GM21576 (cell line): Measurements from ENCODE around the gene DKK3.

Source experiments
- ATAC-seq: cut with Tn5 transposase; IDR thresholded peaks from one replicate; pipeline ENCODE4 v1.9.1; 2021; ENCODE audit warnings: mild to moderate bottlenecking, moderate library complexity; ENCODE audit not compliant: unreplicated experiment

DKK3 gene

GRCh38 chr11:12005476-12005875 is 3.0 kb downstream of the DKK3 start:
- ATAC-seq = no peak

DNA sequence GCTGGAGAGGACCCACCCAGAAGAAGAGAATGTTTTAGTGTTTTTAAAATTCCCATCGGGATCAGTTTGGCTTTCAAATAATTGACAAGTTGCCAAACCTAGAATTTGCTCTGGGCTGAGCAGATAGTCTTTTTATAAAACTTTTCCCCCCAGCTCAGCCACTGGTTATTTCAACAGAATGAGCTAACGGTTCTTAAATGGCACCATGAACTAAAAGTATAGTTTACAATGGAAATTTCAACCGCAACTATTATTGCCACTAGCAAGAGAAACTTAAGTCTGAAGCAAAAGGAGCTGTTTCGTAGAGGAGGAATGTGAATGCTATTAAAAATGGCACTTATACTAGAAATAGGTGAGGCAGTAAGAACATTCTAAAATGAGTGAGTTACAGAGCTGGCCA is 3.4 kb downstream of the DKK3 start:
- ATAC-seq = no peak

- no peak for ATAC-seq
These were observed 4.6 kb downstream of the DKK3 start for GRCh38 chr11:12003815-12004214.

- ATAC-seq = no peak
These were observed 5.1 kb downstream of the DKK3 start for GRCh38 chr11:12003336-12003735.

DNA sequence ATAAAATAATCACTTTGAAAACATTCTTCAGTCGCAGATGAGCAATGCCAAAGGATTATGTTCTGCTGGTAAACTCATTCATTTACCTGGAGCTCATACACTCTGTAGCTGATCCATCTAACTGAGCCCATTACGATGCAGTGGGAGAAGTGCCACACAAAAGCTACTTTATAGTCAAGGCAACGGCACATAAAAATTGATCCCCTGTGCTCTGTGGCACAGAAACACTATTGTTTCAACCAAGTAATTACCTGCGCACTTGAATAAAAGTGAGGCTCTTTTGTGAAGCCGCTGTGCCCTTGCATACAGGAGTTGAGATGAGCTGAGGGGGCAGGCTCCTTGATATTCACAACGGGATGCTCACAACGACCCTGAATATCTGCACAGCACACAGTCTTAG is 7.2 kb downstream of the DKK3 start:
- ATAC-seq = no peak

GRCh38 chr11:11998091-11998781 is 10.2 kb downstream of the DKK3 start:
- ATAC-seq = no peak

- ATAC-seq = no peak
These were observed 11.4 kb downstream of the DKK3 start for GRCh38 chr11:11997049-11997322.

DNA sequence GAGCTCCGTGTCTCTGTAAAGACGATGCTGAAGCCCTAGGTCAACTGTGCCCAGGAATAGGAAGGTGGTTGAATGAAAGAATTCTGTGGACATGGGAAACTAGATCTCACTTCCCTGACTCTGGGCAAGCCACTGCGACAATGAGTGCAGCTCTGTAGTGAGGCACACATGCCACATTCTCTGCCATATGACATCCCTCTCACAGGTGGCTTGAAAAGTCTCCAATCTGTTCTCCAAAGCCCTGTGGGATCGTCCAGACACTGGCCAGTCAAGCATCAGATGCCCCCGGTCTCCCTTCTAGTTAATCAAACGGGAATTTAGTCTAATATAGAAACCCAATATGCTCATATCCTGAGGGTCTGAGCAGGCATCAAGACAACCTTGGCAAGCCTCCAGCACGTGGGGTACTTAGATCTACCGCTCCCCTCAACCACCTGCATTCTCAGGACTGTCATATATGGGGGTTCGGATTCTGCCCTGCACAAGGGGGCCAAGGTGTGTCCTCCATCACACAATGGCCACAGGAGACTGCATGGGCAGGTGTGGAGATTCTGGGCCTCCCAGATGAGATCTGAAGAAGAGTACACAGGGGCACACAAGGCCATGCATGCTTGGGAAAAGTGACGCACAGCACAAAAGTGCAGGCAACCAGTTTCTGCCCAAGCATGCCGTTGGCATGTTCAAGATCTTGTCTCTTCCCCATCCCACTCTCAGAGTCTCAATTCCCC is 11.9 kb downstream of the DKK3 start:
- no peak for ATAC-seq

GRCh38 chr11:11995601-11996000 is 12.8 kb downstream of the DKK3 start:
- no peak for ATAC-seq

GRCh38 chr11:11993839-11994238 is 14.6 kb downstream of the DKK3 start:
- ATAC-seq = no peak

DNA sequence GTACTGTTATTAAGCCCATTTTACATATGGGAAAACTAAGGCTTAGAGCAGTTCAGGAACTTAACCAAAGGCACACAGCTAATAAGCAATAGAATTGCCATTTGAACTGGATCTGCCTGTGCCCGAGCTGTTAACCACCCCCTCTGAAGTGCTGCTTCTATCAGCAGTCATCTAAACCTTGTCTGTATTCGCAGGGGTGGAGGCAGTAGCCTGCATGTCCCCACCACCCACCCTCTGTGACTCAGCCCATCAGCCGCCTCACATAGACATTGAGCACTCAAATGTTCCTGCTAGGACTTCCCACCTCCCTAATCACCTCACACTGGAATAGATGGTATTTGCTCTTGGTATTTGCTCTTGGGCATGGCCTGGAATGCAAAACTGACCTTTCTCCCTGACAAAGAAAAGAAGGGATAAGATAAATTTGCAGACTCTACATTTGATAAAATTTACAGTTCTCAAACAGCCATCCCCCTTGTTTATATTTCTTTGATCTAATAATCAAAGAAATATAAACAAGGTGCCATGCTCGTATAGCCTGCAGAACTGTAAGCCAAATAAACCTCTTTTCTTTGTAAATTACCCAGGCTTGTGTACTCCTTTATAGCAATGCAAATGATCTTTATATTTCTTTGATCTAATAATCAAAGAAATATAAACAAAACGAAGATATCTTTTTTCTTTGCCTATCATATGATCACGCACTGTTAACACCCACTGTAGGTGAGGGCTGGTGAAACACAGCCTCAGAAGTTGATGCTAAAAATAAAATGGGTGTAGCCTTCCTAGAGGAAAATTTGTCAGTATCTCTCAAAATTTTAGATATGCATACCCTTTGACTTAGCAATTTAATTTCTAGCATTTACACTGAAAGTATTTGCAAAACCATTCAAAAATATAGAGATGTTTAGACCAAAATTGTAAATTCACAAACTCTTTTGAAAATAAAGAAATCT is 15.9 kb downstream of the DKK3 start:
- no peak for ATAC-seq

DNA sequence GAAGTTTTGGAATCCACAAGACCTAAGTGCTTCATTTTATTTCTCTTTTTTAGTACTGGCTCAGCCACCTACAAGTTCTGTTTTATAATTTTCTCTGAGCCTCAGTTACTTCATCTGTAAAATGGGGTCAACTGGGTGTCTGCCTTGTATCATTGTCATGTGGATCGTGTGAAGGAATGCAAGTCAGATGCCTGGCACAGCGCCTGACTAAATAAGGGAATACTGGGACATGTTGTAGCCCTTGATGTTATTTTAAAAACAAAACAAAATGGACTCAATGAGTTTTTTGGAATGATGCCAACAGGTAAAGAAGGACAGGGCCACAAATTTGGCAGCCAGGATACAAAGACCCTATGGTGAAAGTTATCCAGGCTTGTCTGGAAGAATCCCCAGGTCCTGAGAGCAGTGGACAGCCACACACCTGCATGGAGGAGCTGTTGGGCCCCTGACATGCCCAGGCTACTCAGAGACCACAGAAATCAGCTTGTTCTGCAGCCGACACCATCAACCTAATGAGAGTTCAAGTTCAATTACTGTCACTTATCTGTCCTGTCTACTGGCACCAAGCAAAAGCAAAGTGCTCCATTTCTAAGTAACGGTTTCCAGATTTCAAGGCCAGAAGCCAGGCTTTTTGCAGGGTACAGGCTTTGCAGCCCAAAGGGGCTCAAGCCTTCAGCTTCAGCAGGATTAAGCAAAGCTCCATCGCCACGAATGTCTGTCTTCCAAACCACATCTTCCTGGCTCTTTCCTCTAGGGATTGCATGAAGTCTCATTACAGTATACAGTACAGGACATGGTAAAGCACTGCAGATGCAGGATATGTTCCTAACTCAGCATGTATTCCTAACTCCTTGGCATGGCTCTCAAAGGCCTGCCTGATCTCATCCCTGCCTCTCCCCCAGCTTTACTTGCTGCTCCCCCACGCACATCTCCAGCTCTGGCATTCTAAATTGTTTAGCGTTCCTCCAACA is 18.4 kb downstream of the DKK3 start:
- ATAC-seq = no peak

GRCh38 chr11:11988681-11989261 is 19.7 kb downstream of the DKK3 start:
- ATAC-seq = no peak

GRCh38 chr11:11988099-11988651 is 20.3 kb downstream of the DKK3 start:
- no peak for ATAC-seq

- ATAC-seq = no peak
These were observed 20.9 kb downstream of the DKK3 start for GRCh38 chr11:11987503-11988022.

DNA sequence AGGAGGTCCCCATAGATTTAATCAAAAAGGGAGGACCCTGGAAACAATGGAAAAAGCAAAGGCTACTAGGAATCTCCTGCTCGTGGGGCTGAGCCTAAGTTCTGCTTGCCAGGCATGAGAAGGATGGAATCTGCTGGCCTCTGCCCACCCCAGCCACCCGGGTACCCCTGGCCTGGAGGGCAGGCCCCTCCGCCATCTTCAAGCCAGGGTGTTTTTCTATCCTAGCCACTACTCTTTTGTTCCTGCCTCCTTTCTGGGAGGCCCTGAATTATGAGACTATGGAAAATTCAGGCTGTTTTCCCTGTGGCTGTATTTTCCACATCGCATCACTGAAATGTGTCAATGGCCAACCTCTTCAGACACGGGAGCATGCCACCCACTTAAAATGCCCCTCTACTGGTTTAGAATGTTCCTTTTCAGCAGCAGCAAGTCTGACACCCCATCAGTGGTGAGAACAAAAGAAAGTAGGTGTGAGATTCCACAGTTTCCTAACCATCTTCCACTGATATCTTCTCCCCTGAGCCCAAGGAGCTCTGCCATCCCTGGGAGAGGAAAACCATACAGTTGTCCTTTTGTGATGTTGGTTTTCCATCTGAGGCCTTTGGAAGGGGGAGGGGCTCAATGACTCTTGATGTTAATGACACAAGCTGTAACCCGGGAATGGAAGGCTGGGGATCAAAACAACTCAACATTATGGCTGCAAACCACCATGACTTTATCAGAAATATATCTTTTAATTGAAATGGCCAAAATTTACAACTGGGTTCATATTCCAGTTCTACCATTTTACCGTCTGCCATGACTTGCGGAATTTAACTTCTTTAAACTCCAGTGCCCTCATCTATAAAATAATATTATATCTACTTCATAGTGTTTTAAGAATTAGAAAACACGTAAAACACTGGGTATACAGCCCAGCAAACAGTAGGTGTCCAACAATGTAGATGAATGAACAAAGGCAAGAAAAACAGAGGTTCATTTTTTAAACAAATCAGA is 22.2 kb downstream of the DKK3 start:
- ATAC-seq = no peak

- ATAC-seq = no peak
These were observed 23.3 kb downstream of the DKK3 start for GRCh38 chr11:11985016-11985715.

DNA sequence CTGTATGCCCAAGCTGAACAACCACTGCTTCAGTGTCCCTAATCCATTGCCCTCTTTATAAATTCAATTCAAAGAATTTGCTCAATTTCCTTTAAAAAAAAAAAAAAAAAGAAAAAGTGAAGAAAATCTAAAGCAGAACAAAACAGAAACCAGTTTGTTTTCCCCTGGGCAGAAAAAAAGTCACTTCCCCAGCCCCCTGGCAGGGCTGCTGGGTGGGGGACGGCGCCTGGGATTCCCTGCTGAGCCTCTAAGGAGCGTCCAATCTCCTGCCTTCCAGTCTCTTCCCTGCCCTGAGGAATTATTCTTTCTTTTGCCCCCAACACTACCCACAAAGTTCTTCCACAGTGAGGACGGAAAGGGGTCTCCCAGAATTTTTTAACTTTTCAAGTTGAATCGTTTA is 23.9 kb downstream of the DKK3 start:
- ATAC-seq = no peak
